ENCODE measurements around the gene NPAS2. TPM values are rescaled to one million over a fixed set of nuclear protein-coding genes. Genes with fewer than 3 reads are reported as not detected.

NPAS2 gene
- total RNA-seq, 1 experiment from 2014 or later: 20.4 TPM

GRCh38 chr2:100781523-100782379 lies 38.2 kb upstream of the NPAS2 start:
- Histone ChIP-seq H3K79me2 (ENCODE audit: insufficient read depth, low read length) (no peaks in the 10 kb centered on the region), H3K4me1 (ENCODE audit: control insufficient read depth in 1 of 2, insufficient read depth in 2 of 2, low read length in 2 of 2) (peaks cover 3 to 17% of the 10 kb centered on the region in 2 experiments), H3K9me2 (ENCODE audit: insufficient read depth) (no peaks in the 10 kb centered on the region), H3K27ac (ENCODE audit: low read depth, low read length) (no peak overlapping the region), H3K4me3 (replicated peaks in 1 of 2; ENCODE audit: low read depth in 1 of 2, low read length in 2 of 2) (no peak overlapping the region), H3K9ac (ENCODE audit: low read length) (no peak overlapping the region), H3K4me2 (ENCODE audit: low read length) (no peak overlapping the region), H3K9me3 (ENCODE audit: control insufficient read depth in 1 of 2, insufficient read depth in 1 of 2, low read depth in 1 of 2, low read length in 2 of 2) (no peaks in the 10 kb centered on the region), H3K36me3 (ENCODE audit: control insufficient read depth in 1 of 2, insufficient read depth in 2 of 2, low read length in 2 of 2) (no peaks in the 10 kb centered on the region), H3K27me3 (ENCODE audit: insufficient read depth, low read length) (no peaks in the 10 kb centered on the region), H2AFZ (ENCODE audit: low read depth, low read length, poor library complexity, severe bottlenecking) (no peak overlapping the region), H4K20me1 (ENCODE audit: insufficient read depth) (no peaks in the 10 kb centered on the region)
- ATAC-seq: no peak
- no TSS peak for BruUV-seq (replicated peaks)
- DNase-seq (ENCODE audit: low read depth, low spot score): no peak
- ChIA-PET CTCF (no interaction called here), RAD21 (ENCODE audit: low non-redundant PET in 1 of 2, low total read pairs in 2 of 2, uncharacterized antibody in 2 of 2, unreplicated experiment in 2 of 2) (no interaction called here), POLR2A (no interaction called here)
- intact Hi-C loops (cut with micrococcal nuclease): no loop called here
- TF ChIP-seq ZBTB33 (IDR thresholded peaks at IDR 0.05; ENCODE audit: extremely low read depth, insufficient replicate concordance, low read length) (no peak), CEBPB (IDR thresholded peaks at IDR 0.05; ENCODE audit: low read depth) (no peak), ZFX (IDR thresholded peaks at IDR 0.05) (no peak), EZH2phosphoT487 (IDR thresholded peaks at IDR 0.05; ENCODE audit: borderline replicate concordance) (no peak), POLR2AphosphoS5 (IDR thresholded peaks at IDR 0.05; ENCODE audit: low read depth, low read length) (no peak), POLR2A (IDR thresholded peaks at IDR 0.05; ENCODE audit: borderline replicate concordance, extremely low read depth, insufficient read depth, insufficient read length) (no peak), CTCF (IDR thresholded peaks at IDR 0.05 in 2 of 3, conservative IDR thresholded peaks at IDR 0.05 in 1 of 3; ENCODE audit: borderline replicate concordance in 1 of 3, insufficient read depth in 1 of 3, low read depth in 2 of 3, low read length in 2 of 3) (no peak), RAD21 (IDR thresholded peaks at IDR 0.05; ENCODE audit: low read depth) (no peak), EZH2 (IDR thresholded peaks at IDR 0.05) (no peak), SIN3A (IDR thresholded peaks at IDR 0.05; ENCODE audit: low read depth) (no peak), REST (IDR thresholded peaks at IDR 0.05; ENCODE audit: low read depth) (no peak), JUND (IDR thresholded peaks at IDR 0.05) (no peak), CBX3 (IDR thresholded peaks at IDR 0.05; ENCODE audit: low read depth) (no peak), YY1 (IDR thresholded peaks at IDR 0.05; ENCODE audit: extremely low read depth, insufficient replicate concordance, low read depth, low read length) (no peak), MAX (IDR thresholded peaks at IDR 0.05) (no peak), ZNF274 (IDR thresholded peaks at IDR 0.05; ENCODE audit: low read depth, low read length) (no peak), SP1 (IDR thresholded peaks at IDR 0.05; ENCODE audit: low read depth) (no peak), EGR1 (IDR thresholded peaks at IDR 0.05; ENCODE audit: low read depth) (no peak), TCF7L2 (IDR thresholded peaks at IDR 0.05; ENCODE audit: borderline replicate concordance, extremely low read depth, insufficient read depth, insufficient read length) (no peak)

Data from HCT116 (cell line).